Measurements from ENCODE around the gene ARHGEF19. TPM values are rescaled to one million over a fixed set of nuclear protein-coding genes. Genes with fewer than 3 reads are reported as not detected.
A peak's percentile ranks its signal among the peaks of the same experiment; 100 is the strongest.

The ARHGEF19 gene
- total and polyA plus RNA-seq, 2 of the 13 experiments (the other 11 are each of a cell fraction or from before 2014, with no cell fraction given) = 1.7 to 1.8 TPM

DNA sequence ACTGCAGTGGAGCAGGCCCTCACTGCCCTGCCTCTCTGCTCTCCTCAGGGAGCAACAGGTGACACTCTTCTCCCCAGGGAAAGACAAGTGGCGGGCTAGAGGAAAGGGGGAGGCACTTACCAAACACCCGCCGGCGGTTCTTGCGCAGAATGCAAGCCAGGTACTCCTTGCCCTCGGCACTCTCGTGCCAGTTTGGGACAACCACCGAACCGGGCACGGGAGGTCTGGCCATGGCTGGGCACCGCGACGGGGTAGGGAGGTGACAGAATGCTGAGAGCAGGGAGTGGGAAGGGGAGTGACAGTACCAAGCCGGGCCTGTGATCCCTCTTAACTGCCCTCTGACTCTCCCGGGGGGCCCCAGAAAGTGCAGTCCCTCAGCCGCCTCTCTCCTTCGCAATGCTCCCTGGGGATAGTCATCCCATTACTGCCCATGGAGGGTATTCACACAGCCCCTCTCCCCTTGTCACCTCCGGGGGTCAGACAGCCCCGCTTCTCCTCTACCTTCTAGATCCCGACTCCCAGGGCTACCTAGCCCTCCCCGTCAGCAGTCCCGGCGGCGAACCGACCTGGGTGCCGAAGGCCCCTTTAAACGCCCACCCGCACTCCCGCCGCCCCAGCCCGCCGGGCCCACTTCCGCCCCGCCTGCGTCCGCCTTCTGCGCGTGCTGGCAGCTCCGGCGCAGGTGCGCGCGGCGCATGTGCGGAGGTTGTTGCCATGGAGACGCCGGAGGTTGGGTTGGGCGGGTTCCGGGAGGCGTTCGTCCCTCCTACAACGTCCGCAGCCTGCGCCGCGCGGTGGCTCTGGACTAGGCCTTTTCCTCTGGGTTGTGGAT lies 24.3 kb upstream of the ARHGEF19 start, which contains the start of gene CPLANE2 (continued):
- TF ChIP-seq, protein P1, sequence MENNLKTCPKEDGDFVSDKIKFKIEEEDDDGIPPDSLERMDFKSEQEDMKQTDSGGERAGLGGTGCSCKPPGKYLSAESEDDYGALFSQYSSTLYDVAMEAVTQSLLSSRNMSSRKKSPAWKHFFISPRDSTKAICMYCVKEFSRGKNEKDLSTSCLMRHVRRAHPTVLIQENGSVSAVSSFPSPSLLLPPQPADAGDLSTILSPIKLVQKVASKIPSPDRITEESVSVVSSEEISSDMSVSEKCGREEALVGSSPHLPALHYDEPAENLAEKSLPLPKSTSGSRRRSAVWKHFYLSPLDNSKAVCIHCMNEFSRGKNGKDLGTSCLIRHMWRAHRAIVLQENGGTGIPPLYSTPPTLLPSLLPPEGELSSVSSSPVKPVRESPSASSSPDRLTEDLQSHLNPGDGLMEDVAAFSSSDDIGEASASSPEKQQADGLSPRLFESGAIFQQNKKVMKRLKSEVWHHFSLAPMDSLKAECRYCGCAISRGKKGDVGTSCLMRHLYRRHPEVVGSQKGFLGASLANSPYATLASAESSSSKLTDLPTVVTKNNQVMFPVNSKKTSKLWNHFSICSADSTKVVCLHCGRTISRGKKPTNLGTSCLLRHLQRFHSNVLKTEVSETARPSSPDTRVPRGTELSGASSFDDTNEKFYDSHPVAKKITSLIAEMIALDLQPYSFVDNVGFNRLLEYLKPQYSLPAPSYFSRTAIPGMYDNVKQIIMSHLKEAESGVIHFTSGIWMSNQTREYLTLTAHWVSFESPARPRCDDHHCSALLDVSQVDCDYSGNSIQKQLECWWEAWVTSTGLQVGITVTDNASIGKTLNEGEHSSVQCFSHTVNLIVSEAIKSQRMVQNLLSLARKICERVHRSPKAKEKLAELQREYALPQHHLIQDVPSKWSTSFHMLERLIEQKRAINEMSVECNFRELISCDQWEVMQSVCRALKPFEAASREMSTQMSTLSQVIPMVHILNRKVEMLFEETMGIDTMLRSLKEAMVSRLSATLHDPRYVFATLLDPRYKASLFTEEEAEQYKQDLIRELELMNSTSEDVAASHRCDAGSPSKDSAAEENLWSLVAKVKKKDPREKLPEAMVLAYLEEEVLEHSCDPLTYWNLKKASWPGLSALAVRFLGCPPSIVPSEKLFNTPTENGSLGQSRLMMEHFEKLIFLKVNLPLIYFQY (CRISPR knock-in tag; IDR thresholded peaks at IDR 0.05; ENCODE audit: borderline replicate concordance) = peak; percentile 88; the same call in 1 of the 2 replicates
- TF ChIP-seq SIX4 (CRISPR knock-in tag; IDR thresholded peaks at IDR 0.05) = peak; percentile 16; the same call in 1 of the 2 replicates
- no peak for TF ChIP-seq ZNF180 (CRISPR knock-in tag; IDR thresholded peaks at IDR 0.05; ENCODE audit: borderline replicate concordance, low read depth)
- peak; percentile 80; the same call in 1 of the 2 replicates for TF ChIP-seq MTF2 (CRISPR knock-in tag; IDR thresholded peaks at IDR 0.05; ENCODE audit: borderline replicate concordance)
- TF ChIP-seq, protein P2, sequence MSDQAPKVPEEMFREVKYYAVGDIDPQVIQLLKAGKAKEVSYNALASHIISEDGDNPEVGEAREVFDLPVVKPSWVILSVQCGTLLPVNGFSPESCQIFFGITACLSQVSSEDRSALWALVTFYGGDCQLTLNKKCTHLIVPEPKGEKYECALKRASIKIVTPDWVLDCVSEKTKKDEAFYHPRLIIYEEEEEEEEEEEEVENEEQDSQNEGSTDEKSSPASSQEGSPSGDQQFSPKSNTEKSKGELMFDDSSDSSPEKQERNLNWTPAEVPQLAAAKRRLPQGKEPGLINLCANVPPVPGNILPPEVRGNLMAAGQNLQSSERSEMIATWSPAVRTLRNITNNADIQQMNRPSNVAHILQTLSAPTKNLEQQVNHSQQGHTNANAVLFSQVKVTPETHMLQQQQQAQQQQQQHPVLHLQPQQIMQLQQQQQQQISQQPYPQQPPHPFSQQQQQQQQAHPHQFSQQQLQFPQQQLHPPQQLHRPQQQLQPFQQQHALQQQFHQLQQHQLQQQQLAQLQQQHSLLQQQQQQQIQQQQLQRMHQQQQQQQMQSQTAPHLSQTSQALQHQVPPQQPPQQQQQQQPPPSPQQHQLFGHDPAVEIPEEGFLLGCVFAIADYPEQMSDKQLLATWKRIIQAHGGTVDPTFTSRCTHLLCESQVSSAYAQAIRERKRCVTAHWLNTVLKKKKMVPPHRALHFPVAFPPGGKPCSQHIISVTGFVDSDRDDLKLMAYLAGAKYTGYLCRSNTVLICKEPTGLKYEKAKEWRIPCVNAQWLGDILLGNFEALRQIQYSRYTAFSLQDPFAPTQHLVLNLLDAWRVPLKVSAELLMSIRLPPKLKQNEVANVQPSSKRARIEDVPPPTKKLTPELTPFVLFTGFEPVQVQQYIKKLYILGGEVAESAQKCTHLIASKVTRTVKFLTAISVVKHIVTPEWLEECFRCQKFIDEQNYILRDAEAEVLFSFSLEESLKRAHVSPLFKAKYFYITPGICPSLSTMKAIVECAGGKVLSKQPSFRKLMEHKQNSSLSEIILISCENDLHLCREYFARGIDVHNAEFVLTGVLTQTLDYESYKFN (CRISPR knock-in tag; conservative IDR thresholded peaks at IDR 0.05) = no peak
- TF ChIP-seq, protein P3, sequence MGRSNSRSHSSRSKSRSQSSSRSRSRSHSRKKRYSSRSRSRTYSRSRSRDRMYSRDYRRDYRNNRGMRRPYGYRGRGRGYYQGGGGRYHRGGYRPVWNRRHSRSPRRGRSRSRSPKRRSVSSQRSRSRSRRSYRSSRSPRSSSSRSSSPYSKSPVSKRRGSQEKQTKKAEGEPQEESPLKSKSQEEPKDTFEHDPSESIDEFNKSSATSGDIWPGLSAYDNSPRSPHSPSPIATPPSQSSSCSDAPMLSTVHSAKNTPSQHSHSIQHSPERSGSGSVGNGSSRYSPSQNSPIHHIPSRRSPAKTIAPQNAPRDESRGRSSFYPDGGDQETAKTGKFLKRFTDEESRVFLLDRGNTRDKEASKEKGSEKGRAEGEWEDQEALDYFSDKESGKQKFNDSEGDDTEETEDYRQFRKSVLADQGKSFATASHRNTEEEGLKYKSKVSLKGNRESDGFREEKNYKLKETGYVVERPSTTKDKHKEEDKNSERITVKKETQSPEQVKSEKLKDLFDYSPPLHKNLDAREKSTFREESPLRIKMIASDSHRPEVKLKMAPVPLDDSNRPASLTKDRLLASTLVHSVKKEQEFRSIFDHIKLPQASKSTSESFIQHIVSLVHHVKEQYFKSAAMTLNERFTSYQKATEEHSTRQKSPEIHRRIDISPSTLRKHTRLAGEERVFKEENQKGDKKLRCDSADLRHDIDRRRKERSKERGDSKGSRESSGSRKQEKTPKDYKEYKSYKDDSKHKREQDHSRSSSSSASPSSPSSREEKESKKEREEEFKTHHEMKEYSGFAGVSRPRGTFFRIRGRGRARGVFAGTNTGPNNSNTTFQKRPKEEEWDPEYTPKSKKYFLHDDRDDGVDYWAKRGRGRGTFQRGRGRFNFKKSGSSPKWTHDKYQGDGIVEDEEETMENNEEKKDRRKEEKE (IDR thresholded peaks at IDR 0.05) = no peak
- 0 out of 2 replicates have a peak, but pooled peaks have one; percentile 31 for TF ChIP-seq MTF1 (CRISPR knock-in tag; IDR thresholded peaks at IDR 0.05)
- TF ChIP-seq, protein P4, sequence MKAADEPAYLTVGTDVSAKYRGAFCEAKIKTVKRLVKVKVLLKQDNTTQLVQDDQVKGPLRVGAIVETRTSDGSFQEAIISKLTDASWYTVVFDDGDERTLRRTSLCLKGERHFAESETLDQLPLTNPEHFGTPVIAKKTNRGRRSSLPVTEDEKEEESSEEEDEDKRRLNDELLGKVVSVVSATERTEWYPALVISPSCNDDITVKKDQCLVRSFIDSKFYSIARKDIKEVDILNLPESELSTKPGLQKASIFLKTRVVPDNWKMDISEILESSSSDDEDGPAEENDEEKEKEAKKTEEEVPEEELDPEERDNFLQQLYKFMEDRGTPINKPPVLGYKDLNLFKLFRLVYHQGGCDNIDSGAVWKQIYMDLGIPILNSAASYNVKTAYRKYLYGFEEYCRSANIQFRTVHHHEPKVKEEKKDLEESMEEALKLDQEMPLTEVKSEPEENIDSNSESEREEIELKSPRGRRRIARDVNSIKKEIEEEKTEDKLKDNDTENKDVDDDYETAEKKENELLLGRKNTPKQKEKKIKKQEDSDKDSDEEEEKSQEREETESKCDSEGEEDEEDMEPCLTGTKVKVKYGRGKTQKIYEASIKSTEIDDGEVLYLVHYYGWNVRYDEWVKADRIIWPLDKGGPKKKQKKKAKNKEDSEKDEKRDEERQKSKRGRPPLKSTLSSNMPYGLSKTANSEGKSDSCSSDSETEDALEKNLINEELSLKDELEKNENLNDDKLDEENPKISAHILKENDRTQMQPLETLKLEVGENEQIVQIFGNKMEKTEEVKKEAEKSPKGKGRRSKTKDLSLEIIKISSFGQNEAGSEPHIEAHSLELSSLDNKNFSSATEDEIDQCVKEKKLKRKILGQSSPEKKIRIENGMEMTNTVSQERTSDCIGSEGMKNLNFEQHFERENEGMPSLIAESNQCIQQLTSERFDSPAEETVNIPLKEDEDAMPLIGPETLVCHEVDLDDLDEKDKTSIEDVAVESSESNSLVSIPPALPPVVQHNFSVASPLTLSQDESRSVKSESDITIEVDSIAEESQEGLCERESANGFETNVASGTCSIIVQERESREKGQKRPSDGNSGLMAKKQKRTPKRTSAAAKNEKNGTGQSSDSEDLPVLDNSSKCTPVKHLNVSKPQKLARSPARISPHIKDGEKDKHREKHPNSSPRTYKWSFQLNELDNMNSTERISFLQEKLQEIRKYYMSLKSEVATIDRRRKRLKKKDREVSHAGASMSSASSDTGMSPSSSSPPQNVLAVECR (CRISPR knock-in tag; IDR thresholded peaks at IDR 0.05; ENCODE audit: borderline replicate concordance) = peak; percentile 80
- TF ChIP-seq CBX5 (CRISPR knock-in tag; IDR thresholded peaks at IDR 0.05; ENCODE audit: borderline replicate concordance) = no peak

Measured in HepG2 (cell line).